NT2/D1 (cell line): ENCODE data around the gene DNMT3A.
"Not testable (repeated sequence)": the region's sequence is repeated elsewhere in the genome, so short reads cannot be mapped to it uniquely, and the experiment has no call there.

Source experiments
- DNase-seq: peaks from one replicate; pipeline ENCODE4 v3.0.0-alpha.2; 2011; ENCODE audit warnings: low read depth, low spot score
- H3K27me3 ChIP-seq: 2 replicates; pipeline ENCODE4 v1.6.0; 2011; ENCODE audit warnings: mild to moderate bottlenecking; ENCODE audit not compliant: insufficient read length, insufficient read depth
- H3K36me3 ChIP-seq: 2 replicates; pipeline ENCODE4 v1.6.1; 2011; ENCODE audit warnings: mild to moderate bottlenecking, low read length, mixed read lengths; ENCODE audit not compliant: insufficient read depth, insufficient read length
- H3K4me1 ChIP-seq: 2 replicates; pipeline ENCODE4 v1.5.1; 2011; ENCODE audit not compliant: insufficient read depth, insufficient read length
- H3K4me3 ChIP-seq: 2 replicates; pipeline ENCODE4 v1.5.1; 2011; ENCODE audit warnings: low read depth; ENCODE audit not compliant: insufficient read length
- H3K9ac ChIP-seq: 2 replicates; pipeline ENCODE4 v1.6.0; 2011; ENCODE audit warnings: low read depth; ENCODE audit not compliant: insufficient read length
- H3K9me3 ChIP-seq: 2 replicates; pipeline ENCODE4 v1.5.1; 2011; ENCODE audit warnings: mild to moderate bottlenecking, low read length; ENCODE audit not compliant: insufficient read depth
- SUZ12 ChIP-seq: IDR thresholded peaks from 2 replicates; pipeline ENCODE4 v1.6.1; 2011; ENCODE audit not compliant: insufficient read length, insufficient read depth; ENCODE audit errors: extremely low read depth
- YY1 ChIP-seq: IDR thresholded peaks from 2 replicates; pipeline ENCODE4 v1.6.1; 2011; ENCODE audit not compliant: insufficient read length, insufficient read depth
- ZNF274 ChIP-seq: IDR thresholded peaks from 2 replicates; pipeline ENCODE4 v1.6.1; 2011; ENCODE audit warnings: mild to moderate bottlenecking, low read depth, low read length

Gene DNMT3A

GRCh38 chr2:25220313-25220712, 121.4 kb downstream of the DNMT3A start:
- Histone ChIP-seq H3K9me3 (no peaks in the 10 kb centered on the region), H3K9ac (no peak overlapping the region), H3K36me3 (no peaks in the 10 kb centered on the region), H3K4me1 (peaks cover 2% of the 10 kb centered on the region), H3K27me3 (no peaks in the 10 kb centered on the region), H3K4me3 (no peak overlapping the region)
- no peak for DNase-seq
- TF ChIP-seq ZNF274 = no peak
- TF ChIP-seq SUZ12 = no peak
- TF ChIP-seq YY1 = no peak

DNA sequence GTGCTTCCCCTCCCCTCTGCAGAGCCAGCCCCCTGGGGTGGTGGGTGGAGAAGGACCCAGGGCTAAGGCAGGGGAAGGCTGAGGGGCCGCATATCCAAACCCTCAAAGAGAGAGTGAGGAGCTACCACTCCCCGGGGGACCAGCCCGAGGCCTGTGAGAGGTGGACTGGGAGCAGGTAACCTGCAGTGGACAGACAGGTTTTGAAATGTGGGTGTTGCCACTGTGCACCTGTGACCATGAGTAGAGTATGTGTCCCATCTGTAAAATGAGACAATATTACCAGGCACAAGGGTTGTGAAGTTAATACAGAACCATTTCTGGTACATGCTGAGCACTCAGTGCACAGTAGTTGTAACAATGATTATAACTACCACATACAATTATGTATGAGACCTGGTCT, 122.1 kb downstream of the DNMT3A start:
- no peaks in the 10 kb centered on the region for H3K36me3 ChIP-seq
- no peak for DNase-seq
- H3K9ac ChIP-seq = no peak overlapping the region
- peaks cover 2% of the 10 kb centered on the region for H3K4me1 ChIP-seq
- TF ChIP-seq ZNF274 (no peak), YY1 (no peak), SUZ12 (no peak)
- H3K9me3 ChIP-seq = no peaks in the 10 kb centered on the region
- no peaks in the 10 kb centered on the region for H3K27me3 ChIP-seq
- no peak overlapping the region for H3K4me3 ChIP-seq

DNA sequence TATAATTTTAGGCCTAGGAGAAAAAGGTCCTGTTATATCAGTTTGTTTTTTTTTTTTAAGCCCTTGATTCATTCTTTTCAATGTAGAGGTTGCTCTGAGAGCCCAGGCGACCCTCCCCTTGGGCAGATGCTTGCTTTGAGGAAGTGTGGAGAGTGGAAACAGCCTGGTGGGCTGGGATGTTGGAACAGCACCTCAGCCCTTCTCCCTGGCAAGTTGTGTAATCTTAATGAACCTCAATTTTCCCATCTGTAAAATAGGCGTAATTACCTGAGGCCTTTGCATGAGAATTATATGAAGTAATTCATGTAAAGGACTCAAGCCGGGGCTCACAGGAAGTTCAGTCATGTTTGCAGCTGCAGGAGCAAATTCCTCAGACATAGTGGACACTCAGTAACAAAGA, 123.6 kb downstream of the DNMT3A start:
- peaks cover 2% of the 10 kb centered on the region for H3K4me1 ChIP-seq
- no peak for DNase-seq
- no peaks in the 10 kb centered on the region for H3K9me3 ChIP-seq

GRCh38 chr2:25215948-25216679, 125.6 kb downstream of the DNMT3A start:
- no peak for DNase-seq
- Histone ChIP-seq H3K27me3 (no peaks in the 10 kb centered on the region), H3K4me1 (no peaks in the 10 kb centered on the region), H3K36me3 (no peaks in the 10 kb centered on the region), H3K9me3 (no peaks in the 10 kb centered on the region), H3K4me3 (peak overlapping the region; percentile 34), H3K9ac (peak overlapping the region; percentile 56)
- TF ChIP-seq SUZ12 (no peak), YY1 (no peak), ZNF274 (no peak)

More for the DNA sequence above, 123.6 kb downstream of the DNMT3A start:
- TF ChIP-seq SUZ12 (no peak), YY1 (no peak), ZNF274 (no peak)
- Histone ChIP-seq H3K27me3 (no peaks in the 10 kb centered on the region), H3K36me3 (no peaks in the 10 kb centered on the region), H3K4me3 (no peak overlapping the region), H3K9ac (no peak overlapping the region)

DNA sequence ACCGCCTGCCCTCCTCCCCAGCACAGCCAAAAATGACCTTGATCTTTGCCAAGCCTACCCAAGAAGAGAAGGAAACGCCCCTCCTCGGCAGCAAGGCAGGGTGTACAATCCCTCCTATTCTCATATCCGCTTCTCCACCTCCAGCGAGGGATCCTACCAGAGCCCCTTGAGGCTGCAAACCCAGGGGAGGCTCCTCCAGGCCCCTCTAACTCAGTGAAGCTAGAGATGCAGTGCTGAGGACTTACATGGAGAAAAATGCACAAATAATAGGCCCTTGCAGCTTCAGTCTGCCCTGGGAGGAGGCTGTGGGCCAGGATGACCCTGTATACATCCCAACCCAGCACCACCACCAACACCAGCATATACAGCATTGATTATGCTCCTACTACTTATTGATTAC, 126.5 kb downstream of the DNMT3A start:
- peak overlapping the region; percentile 34 for H3K4me3 ChIP-seq
- H3K9ac ChIP-seq = peak overlapping the region; percentile 56
- no peaks in the 10 kb centered on the region for H3K9me3 ChIP-seq
- no peaks in the 10 kb centered on the region for H3K27me3 ChIP-seq
- H3K36me3 ChIP-seq = no peaks in the 10 kb centered on the region
- DNase-seq = no peak
- H3K4me1 ChIP-seq = no peaks in the 10 kb centered on the region
- no peak for TF ChIP-seq SUZ12
- no peak for TF ChIP-seq YY1
- TF ChIP-seq ZNF274 = no peak

- no peak for DNase-seq
- Histone ChIP-seq H3K4me3 (no peak overlapping the region), H3K9me3 (no peaks in the 10 kb centered on the region), H3K36me3 (no peaks in the 10 kb centered on the region), H3K27me3 (no peaks in the 10 kb centered on the region), H3K9ac (peak overlapping the region; percentile 32), H3K4me1 (no peaks in the 10 kb centered on the region)
- TF ChIP-seq SUZ12 (no peak), YY1 (no peak), ZNF274 (no peak)
These were observed 128.5 kb downstream of the DNMT3A start for GRCh38 chr2:25213229-25213628.

DNA sequence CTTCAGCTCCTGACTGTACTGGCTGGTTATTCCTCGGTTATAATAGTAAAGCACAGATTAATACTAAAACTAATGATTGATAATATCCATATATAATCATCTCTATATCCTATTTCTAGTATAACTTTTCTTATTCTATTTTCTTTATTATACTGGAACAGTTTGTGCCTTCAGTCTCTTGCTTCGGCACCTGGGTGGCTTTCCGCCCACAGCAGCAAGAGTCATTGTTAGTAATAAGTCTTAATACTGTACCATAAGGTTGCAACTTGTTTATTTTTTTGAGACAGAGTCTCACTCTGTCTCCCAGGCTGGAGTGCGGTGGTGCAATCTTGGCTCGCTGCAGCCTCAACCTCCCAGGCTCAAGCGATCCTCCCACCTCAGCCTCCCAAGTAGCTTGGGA, 130.8 kb downstream of the DNMT3A start:
- H3K4me3 ChIP-seq, H3K9ac ChIP-seq, H3K36me3 ChIP-seq, DNase-seq, H3K27me3 ChIP-seq, H3K4me1 ChIP-seq, H3K9me3 ChIP-seq: not testable (repeated sequence)
